Sciatic nerve (tissue), 2 donors: ENCODE data around the gene CMYA5. TPM values are rescaled to one million over a fixed set of nuclear protein-coding genes. Genes with fewer than 3 reads are reported as not detected.
A peak's percentile ranks its signal among the peaks of the same experiment; 100 is the strongest.
"Not testable (repeated sequence)": the region's sequence is repeated elsewhere in the genome, so short reads cannot be mapped to it uniquely, and the experiment has no call there.

Experiments used
- ATAC-seq: fragments of 200-7000 bp; cut with Tn5 transposase; one replicate; pipeline ENCODE4 v1.9.1; 2020; ENCODE audit warnings: mild to moderate bottlenecking, moderate library complexity
- DNase-seq: peaks from one replicate; pipeline ENCODE4 v3.0.0-alpha.2; 2020; ENCODE audit warnings: low spot score
- intact Hi-C: fragments of 100-400 bp; cut with DNase I; formaldehyde crosslinking; loops from one replicate; pipeline ENCODE4 v1.14.2; 2022
- total RNA-seq: library from RNA; stranded (reverse); fragmentation: NEBNext Ultra II Directional; extraction: Animal tissue kit (Norgen Biotek cat#: 25700); gene quantifications from one replicate; pipeline ENCODE4 v1.2.1, GENCODE V29; 2021
- donor health status: DM: no; HTN: no; CAD: no.
- donor health status: DM: no; HTN: no; CAD: no.

The CMYA5 gene
- total RNA-seq, 1 donor from 2014 or later = 8.4 TPM

- no peak for ATAC-seq
- intact Hi-C loops = no loop called here
- DNase-seq = no peak
Measured at GRCh38 chr5:79738349-79738748, 48.7 kb downstream of the CMYA5 start.

DNA sequence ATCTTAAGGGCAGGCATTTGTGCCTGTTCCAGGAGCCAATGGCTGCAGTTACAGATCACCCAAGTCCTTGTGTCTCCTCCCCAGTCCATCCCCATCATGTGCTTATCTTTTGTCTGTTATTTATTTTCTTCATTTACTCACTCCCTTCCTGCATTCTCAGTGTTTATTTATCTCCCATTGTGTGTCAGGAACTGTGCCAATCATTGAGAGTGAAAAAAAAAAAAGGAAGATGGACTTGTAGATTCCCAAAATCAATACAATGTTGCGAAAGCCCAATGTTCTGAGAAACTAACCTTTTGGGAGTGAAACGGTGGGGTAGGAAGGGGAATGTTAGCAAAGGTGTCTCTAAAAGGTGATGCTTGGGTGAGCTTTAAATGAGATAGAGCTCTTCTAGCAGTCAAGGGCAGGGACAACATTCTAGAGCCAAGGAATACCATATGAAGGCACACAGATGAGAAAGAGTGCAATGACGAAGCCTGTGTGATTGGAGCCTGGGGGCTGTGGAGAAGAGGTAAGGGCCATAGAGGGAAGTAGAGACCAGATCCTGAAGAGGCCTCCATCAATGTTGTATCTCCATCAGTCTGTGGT lies 53.0 kb downstream of the CMYA5 start:
- no peak for ATAC-seq
- intact Hi-C loops = no loop called here
- DNase-seq = no peak

GRCh38 chr5:79743846-79744605 lies 54.4 kb downstream of the CMYA5 start:
- intact Hi-C loops = no loop called here
- DNase-seq (no peak), ATAC-seq (no peak)

- ATAC-seq = no peak
- intact Hi-C loops = no loop called here
- no peak for DNase-seq
Measured at GRCh38 chr5:79745255-79745654, 55.6 kb downstream of the CMYA5 start.

DNA sequence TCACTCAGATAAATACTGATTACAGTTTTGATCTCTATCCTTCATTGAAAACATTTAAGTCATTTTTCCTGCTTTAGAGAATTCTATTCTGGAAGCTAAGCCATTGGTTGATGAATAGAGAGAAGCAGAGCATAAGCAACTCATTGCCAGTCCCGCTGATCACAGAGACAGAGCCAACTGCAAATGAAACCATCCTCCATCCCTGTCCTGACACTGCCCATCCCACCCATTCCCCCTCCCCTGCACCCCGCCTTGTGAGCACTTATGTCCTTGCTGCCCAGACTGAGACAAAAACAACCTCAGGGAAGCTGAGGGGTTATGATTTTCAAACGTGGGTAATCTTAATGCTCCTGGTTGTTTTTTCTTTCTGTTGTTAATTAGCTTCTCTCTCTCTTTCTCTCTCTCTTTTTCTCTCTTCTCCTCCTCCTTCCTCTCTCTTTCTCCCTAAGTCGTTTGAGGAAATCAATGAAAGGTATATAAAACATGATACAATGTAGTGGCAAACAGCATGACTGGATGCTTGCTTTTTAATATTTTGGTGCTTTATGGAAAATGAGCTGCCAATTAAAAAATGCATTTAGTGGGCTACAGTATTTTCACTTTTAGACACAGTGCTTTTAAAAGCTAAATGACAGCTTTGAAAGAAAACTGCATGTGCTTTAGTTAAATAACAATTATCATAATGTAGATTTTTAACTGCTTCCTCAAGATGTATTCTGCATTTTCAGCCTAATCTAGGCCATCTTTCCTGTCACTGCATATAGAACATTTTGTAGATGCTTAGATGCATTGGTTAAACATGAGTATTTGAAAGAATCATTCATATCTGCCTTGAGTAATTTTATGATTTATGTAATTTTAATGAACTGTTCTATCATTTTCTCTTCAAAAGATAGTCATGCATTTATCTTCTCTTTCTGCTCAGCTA lies 57.3 kb downstream of the CMYA5 start:
- intact Hi-C loops = no loop called here
- DNase-seq (no peak), ATAC-seq (no peak)

- ATAC-seq = peak; percentile 85
- intact Hi-C loops = no loop called here
- no peak for DNase-seq
Measured at GRCh38 chr5:79750611-79751510, 61.2 kb downstream of the CMYA5 start.

- intact Hi-C loops = no loop called here
- no peak for DNase-seq
- no peak for ATAC-seq
Measured at GRCh38 chr5:79753092-79753491, 63.5 kb downstream of the CMYA5 start.

- DNase-seq = no peak
- intact Hi-C loops = no loop called here
- ATAC-seq = no peak
Measured at GRCh38 chr5:79753877-79754645, 64.4 kb downstream of the CMYA5 start.

GRCh38 chr5:79754865-79755555 lies 65.4 kb downstream of the CMYA5 start:
- intact Hi-C loops = no loop called here
- ATAC-seq = no peak
- DNase-seq = no peak

DNA sequence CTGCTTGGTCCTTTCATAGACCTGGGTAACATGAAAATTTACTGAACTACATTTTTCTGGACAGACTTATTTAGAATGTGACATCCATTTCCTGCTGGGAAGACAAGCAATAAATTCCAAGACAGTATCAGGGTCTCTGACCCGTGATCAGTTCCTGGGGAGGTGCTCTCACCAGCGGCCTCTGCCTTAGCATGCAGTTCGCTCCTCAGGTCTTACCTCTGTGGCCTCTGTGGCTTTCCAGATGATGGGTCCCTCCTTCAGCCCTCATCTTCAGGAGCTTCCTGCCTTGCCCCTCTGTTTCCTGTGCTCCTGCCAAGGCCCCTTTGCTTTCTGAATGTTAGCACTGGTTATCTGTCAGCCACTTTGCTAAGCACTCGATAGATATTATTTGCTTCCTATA lies 66.4 kb downstream of the CMYA5 start:
- intact Hi-C loops = no loop called here
- DNase-seq = no peak
- no peak for ATAC-seq

DNA sequence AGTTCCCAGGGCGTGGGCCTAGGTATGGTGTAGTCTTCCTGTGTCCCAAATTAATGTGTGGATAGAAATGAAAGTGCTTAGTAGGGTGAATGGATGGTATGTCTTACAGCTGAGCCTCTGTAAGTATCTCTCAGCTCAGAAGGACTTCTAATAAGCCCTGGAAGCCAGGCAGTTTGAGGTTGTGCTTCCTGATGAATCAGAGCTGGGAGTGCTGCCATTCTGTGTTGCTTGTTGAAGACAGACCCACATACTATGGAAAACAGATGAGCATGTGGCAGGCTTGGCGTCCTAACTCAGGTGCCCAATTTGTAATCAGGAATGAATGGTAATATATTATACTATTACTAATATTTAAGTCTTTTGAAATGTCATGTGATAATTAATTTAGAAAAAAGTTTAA lies 69.8 kb downstream of the CMYA5 start:
- DNase-seq (no peak), ATAC-seq (no peak)
- intact Hi-C loops = no loop called here

GRCh38 chr5:79759848-79760247 lies 70.2 kb downstream of the CMYA5 start:
- intact Hi-C loops = no loop called here
- no peak for DNase-seq
- ATAC-seq = no peak

- DNase-seq = no peak
- no peak for ATAC-seq
- intact Hi-C loops = no loop called here
Measured at GRCh38 chr5:79762929-79763328, 73.3 kb downstream of the CMYA5 start.

GRCh38 chr5:79764147-79764546 lies 74.5 kb downstream of the CMYA5 start:
- ATAC-seq, intact Hi-C loops, DNase-seq: not testable (repeated sequence)

GRCh38 chr5:79771387-79771786 lies 81.8 kb downstream of the CMYA5 start:
- DNase-seq (no peak), ATAC-seq (no peak)
- intact Hi-C loops = no loop called here

GRCh38 chr5:79772651-79773050 lies 83.0 kb downstream of the CMYA5 start:
- no peak for DNase-seq
- intact Hi-C loops = no loop called here

DNA sequence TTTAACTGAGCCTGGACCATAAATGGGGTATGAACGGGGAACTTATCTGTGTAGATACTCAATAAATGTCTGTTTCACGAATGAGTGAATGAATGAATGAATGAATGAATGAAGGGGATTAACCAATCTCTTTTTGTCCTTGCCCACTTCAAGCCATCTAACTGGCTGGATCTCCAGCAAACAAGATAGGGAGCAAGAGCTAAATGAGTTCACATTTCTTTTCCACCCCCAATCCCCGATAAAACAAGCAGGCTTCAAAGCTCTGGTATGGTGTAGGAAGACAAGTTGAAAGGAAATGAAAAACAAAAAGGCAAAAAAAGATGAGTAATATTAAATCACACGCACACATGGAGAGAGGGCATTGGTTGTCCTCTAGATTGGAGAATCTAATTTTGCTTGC lies 84.0 kb downstream of the CMYA5 start:
- ATAC-seq = no peak
- DNase-seq = no peak
- intact Hi-C loops = no loop called here

More at GRCh38 chr5:79772651-79773050, 83.0 kb downstream of the CMYA5 start:
- ATAC-seq = no peak
